ENCODE results near the gene LYZL1. TPM values are rescaled to one million over a fixed set of nuclear protein-coding genes. Genes with fewer than 3 reads are reported as not detected.

Gene LYZL1
- total and polyA plus RNA-seq, 9 of the 15 experiments (the other 6 are each of a cell fraction or from before 2014, with no cell fraction given) = not detected

DNA sequence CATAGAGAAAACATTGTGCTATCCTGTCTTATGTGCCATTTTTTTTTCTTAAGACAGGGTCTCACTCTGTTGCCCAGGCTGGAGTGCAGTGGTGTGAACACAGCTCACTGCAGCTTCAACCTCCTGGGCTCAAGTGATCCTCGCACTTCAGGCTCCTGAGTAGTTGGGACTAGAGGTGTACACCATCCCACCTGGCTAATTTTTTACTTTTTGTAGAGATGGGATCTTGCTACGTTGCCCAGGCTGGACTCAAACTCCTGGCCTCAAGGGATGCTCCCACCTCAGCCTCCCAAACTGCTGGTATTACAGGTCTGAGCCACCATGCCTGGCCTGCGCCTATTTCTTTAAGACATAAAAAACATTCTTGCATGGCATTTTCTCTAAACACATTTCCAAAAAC, 20.6 kb downstream of the LYZL1 start:
- FAIRE-seq (no peak), DNase-seq (ENCODE audit: extremely low read depth in 1 of 4, low spot score in 3 of 4) (no peak), ATAC-seq (no peak)
- Histone ChIP-seq H3K27ac (ENCODE audit: extremely low read depth, low read depth, low read length) (no peak overlapping the region), H3K4me1 (replicated peaks in 1 of 2; ENCODE audit: control insufficient read depth in 2 of 2, insufficient read depth in 2 of 2, low read length in 2 of 2) (no peaks in the 10 kb centered on the region), H3K27me3 (ENCODE audit: control insufficient read depth in 2 of 2, insufficient read depth in 2 of 2, low read length in 2 of 2) (peaks cover 6 to 14% of the 10 kb centered on the region in 2 experiments; a peak in 4 of 5 replicates), H3K4me3 (no peak overlapping the region), H4K20me1 (replicated peaks; ENCODE audit: control insufficient read depth, insufficient read depth, low read length) (no peaks in the 10 kb centered on the region), H3K79me2 (ENCODE audit: control insufficient read depth, insufficient read depth, low read length) (no peaks in the 10 kb centered on the region), H3K36me3 (ENCODE audit: control insufficient read depth, insufficient read depth, low read length) (no peaks in the 10 kb centered on the region), H3K9ac (ENCODE audit: insufficient read depth in 1 of 2, low read depth in 2 of 2, low read length in 2 of 2) (no peak overlapping the region), H2AFZ (ENCODE audit: low read depth, low read length) (no peak overlapping the region), H3K9me3 (replicated peaks; ENCODE audit: control insufficient read depth, insufficient read depth, low read depth, low read length) (no peaks in the 10 kb centered on the region), H3K9me1 (ENCODE audit: control insufficient read depth, insufficient read depth, low read length) (no peaks in the 10 kb centered on the region), H3K4me2 (ENCODE audit: insufficient read depth, low read length) (no peak overlapping the region)
- TF ChIP-seq TAL1 (IDR thresholded peaks at IDR 0.05) (no peak), RAD51 (IDR thresholded peaks at IDR 0.05; ENCODE audit: borderline replicate concordance, low read depth) (no peak), LCOR (CRISPR knock-in tag; IDR thresholded peaks at IDR 0.05) (no peak), XRCC5 (IDR thresholded peaks at IDR 0.05; ENCODE audit: low read depth, low read length) (no peak), ZNF121 (CRISPR knock-in tag; conservative IDR thresholded peaks at IDR 0.05) (peak; percentile 65)
- TF ChIP-seq, protein P1, sequence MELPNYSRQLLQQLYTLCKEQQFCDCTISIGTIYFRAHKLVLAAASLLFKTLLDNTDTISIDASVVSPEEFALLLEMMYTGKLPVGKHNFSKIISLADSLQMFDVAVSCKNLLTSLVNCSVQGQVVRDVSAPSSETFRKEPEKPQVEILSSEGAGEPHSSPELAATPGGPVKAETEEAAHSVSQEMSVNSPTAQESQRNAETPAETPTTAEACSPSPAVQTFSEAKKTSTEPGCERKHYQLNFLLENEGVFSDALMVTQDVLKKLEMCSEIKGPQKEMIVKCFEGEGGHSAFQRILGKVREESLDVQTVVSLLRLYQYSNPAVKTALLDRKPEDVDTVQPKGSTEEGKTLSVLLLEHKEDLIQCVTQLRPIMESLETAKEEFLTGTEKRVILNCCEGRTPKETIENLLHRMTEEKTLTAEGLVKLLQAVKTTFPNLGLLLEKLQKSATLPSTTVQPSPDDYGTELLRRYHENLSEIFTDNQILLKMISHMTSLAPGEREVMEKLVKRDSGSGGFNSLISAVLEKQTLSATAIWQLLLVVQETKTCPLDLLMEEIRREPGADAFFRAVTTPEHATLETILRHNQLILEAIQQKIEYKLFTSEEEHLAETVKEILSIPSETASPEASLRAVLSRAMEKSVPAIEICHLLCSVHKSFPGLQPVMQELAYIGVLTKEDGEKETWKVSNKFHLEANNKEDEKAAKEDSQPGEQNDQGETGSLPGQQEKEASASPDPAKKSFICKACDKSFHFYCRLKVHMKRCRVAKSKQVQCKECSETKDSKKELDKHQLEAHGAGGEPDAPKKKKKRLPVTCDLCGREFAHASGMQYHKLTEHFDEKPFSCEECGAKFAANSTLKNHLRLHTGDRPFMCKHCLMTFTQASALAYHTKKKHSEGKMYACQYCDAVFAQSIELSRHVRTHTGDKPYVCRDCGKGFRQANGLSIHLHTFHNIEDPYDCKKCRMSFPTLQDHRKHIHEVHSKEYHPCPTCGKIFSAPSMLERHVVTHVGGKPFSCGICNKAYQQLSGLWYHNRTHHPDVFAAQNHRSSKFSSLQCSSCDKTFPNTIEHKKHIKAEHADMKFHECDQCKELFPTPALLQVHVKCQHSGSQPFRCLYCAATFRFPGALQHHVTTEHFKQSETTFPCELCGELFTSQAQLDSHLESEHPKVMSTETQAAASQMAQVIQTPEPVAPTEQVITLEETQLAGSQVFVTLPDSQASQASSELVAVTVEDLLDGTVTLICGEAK (IDR thresholded peaks at IDR 0.05) = no peak
- TF ChIP-seq, protein P1 (CRISPR knock-in tag; IDR thresholded peaks at IDR 0.05) = no peak
- TF ChIP-seq, protein P2, sequence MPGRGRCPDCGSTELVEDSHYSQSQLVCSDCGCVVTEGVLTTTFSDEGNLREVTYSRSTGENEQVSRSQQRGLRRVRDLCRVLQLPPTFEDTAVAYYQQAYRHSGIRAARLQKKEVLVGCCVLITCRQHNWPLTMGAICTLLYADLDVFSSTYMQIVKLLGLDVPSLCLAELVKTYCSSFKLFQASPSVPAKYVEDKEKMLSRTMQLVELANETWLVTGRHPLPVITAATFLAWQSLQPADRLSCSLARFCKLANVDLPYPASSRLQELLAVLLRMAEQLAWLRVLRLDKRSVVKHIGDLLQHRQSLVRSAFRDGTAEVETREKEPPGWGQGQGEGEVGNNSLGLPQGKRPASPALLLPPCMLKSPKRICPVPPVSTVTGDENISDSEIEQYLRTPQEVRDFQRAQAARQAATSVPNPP (IDR thresholded peaks at IDR 0.05; ENCODE audit: borderline replicate concordance, insufficient read depth, insufficient read length) = no peak
- no TSS peak for BruUV-seq (replicated peaks)
- 0% methylated on average over 3 of the region's 3 CpGs for WGBS (ENCODE audit: insufficient coverage, low coverage, missing lambda C conversion rate)
- in situ Hi-C loops (cut with MboI) (loop anchor here (10.0 kb wide), 2 partner anchors 645 to 675 kb away; no protein-coding TSS in a partner anchor), intact Hi-C loops (cut with micrococcal nuclease) (loop anchor here (10.0 kb wide), 2 partner anchors 315 to 645 kb away; no protein-coding TSS in a partner anchor)
- CTCF ChIA-PET (ENCODE audit: low intra/inter-chr PET ratio) = no interaction called here
- POLR2A ChIA-PET = no interaction called here
